Stimulated activated CD4-positive, alpha-beta T cell treated with anti-CD3 and anti-CD28 coated beads, Interleukin-2, amount 100 ng/mL, for 4 hours (primary cell): Measurements from ENCODE around the gene OSBPL1A.
A peak's percentile ranks its signal among the peaks of the same experiment; 100 is the strongest.
"Not testable (repeated sequence)": the region's sequence is repeated elsewhere in the genome, so short reads cannot be mapped to it uniquely, and the experiment has no call there.

Experiments used
- DNase-seq: peaks from one replicate; pipeline ENCODE4 v3.0.0-alpha.2; 2020; ENCODE audit warnings: low read depth

OSBPL1A gene

DNA sequence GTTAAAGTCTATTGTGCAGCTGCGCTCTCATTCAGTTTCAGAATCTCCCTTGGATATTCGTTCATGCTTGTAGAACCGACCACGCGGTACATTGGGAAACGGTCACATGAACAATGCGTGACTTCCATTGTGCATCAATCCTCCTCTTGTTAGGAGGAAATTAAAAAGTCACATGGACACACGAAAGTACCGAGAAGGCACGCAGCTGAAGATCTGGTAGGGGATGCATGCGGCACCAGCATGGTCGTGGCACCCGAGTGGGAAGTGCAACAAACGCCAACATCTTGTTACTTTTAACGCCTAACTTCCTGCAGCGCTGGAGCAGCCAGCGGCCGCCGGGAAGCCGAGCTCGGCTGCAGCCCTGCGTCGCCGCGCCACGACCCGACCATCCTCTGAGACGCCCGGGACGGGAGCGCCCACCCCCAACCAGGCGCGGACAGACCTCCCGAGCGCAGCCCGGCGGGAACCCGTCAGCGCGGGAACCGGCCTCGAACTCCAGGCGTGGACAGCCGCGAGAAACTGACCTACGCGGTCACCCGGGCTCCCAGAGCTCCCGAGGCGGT lies 412 bp downstream of the OSBPL1A start:
- peak; percentile 3 for DNase-seq

DNA sequence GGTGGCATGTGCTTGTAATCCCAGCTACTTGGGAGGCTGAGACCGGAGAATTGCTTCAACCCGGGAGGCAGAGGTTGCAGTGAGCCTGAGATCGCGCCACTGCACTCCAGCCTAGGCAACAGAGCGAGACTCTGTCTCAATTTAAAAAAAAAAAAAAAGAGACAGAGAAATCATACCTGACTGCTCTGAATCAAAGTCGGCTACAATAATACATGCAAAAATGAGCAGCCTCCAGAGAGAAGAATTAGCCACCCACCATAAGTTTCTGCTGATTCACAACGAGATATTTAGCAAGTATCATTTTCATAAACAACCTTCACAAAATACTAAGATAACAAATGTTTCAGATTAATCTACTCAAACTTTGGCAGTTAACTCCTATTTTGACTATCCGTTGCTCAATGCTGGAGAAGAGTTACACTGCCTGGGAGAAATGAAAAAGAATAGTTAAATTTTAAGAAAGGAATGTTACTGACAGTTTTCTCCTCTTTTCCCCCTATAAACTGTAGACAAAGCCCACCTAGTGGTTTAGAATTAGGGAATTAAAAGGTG lies 1.5 kb downstream of the OSBPL1A start:
- no peak for DNase-seq

DNA sequence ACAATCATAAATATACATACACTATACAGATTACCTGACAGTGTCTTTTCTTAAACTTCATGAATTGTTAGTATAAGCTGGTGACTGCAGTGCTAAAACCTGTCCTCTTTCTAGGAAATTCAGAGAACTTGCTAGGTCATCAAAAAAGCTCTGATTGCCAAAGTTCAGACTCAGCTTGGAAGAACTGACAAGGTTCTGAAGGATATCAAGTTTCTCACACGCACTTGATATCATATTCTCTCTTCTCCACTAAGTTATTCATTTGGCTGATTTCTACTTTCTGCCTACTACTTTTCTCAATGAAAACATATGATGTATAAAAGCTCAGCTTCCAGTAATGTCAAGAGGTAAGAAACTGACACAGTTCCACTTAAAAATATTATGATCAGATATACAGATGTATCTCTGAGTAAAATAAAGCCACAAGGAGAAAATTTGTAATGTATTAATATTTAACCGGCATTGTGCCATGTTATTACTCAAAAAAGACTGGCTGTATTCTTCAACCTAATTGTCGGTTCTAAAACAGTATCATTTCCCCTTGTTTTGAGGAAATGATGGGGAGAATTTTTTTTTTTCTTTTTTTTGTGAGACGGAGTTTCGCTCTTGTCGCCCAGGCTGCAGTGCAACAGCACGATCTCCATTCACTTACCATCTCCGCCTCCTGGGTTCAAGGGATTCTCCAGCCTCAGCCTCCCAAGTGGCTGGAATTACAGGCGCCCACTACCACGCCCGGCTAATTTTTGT lies 2.4 kb downstream of the OSBPL1A start:
- DNase-seq = no peak

DNA sequence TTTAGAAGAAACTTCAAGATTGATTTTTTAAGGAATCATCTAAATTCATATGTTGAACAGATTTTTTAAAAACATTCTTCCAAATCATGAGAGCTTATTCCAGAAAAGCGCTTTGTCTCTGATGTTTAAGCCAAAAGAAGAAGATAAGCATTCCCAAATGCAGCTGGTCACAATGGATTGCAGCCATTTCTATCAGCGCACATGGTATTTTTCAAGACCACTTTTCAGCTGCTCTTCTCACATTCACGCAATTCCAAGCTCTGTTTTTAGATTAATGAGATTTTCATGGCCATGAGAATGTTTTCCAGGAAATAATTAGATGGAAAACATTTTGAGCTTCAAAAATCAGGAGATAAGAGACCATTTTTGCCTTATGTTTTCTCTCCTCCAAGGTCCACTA lies 8.7 kb downstream of the OSBPL1A start:
- DNase-seq = no peak

DNA sequence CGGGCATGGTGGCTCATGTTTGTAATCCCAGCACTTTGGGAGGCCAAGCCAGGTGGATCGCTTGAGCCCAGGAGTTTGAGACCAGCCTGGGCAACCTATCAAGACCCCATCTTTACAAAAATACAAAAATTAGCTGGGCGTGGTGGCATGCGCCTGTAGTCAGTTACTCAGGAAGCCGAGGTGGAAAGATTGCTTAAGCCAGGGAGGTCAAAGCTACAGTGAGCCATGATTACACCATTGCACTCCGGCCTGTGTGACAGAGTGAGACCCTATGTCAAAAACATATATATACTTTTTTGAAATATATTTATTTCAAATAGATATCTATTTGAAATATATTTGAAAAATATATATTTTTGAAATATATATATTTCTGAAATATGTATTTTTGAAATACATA lies 10.9 kb downstream of the OSBPL1A start:
- DNase-seq = no peak

DNA sequence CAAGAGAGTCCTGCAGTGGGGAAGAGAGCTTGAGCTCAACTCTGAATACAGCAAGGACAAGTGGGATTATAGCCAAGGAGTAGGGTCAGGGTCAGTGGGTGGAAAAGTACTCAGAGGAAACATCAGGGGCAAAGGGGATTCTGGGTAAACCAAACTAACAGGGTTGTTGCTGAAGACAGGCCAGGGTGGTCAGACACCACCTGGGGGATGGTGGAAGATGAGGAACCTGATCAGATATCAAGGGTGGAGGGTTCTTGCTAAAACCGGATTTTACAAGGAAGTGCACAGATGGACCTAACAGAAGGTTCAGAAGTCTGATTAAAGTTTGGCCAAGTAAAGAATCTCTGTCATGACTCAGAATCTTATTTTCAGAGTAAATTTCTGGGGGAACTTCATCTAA lies 16.5 kb downstream of the OSBPL1A start:
- DNase-seq = no peak

DNA sequence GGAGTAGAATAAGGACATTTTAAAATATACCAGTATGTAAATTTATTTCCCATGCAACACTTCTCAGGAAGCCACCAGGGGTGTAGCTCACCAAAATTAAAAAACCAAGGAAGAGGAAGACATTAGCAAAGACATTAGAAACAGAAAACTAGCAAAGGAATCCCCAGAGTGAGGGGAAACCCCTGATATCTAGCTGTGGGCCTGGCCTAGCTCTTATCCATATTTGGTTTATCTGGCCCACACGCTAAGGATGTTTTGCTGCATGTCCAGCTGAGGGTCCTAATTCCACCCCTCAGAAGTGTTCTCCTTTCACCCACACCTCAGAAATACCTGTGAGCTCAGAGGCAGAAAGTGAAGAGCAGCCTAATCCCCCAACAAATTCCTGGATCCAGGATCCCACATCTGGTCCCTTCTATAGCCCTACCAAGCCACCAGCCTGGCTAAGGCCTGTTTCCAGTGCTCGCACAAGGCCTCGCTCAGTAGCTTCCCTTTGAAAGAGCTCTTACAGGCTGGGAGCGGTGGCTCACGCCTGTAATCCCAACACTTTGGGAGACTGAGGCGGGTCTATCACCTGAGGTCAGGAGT lies 17.4 kb downstream of the OSBPL1A start:
- DNase-seq = no peak

DNA sequence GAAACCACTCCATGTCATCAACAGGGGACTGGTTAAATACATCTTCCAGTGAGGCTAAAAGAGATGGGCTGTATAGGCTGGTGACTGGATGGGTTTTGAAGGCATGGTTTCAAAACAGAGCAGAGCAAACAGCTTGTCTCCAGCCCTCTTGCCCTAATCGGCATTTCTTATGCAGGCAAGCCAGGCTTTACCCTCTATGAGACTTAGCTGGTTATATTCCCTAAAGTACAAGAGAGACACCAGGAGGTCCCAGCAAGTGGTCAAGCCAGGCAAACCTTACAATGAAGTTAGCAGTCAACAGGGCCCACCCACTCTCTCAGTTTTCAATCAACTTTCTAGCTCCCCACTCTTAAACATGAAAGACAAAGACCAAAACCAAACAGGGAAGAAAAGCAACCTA lies 19.0 kb downstream of the OSBPL1A start:
- no peak for DNase-seq

DNA sequence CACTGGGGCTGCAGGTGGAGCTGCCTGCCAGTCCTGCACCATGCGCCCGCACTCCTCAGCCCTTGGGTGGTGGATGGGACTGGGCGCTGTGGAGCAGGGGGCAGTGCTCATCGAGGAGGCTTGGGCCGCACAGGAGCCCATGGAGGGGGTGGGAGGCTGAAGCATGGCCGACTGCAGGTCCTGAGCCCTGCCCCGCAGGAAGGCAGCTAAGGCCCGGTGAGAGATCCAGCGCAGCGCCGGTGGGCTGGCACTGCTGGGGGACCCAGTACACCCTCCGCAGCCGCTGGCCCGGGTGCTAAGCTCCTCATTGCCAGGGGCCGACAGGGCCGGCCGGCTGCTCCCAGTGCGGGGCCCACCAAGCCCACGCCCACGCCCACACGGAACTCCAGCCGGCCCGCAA lies 21.1 kb downstream of the OSBPL1A start:
- DNase-seq = not testable (repeated sequence)

DNA sequence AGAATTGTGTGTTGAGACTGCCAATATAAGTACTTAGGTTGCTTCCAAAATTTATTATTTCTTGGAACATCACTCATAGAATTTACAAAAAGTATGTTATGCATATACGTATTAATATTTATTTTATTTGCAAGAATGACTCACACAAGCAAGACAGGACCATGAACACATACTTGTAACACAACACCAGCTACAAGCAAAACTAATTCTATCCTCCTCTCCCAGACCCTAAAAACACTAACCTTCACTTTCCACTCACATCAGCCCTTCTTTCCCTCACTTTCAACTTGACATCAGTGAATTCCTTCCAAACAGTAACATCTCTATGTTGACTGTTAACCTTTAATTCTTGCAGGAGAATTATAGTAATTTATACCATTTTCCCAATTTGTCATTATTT lies 24.3 kb downstream of the OSBPL1A start:
- DNase-seq = no peak

DNA sequence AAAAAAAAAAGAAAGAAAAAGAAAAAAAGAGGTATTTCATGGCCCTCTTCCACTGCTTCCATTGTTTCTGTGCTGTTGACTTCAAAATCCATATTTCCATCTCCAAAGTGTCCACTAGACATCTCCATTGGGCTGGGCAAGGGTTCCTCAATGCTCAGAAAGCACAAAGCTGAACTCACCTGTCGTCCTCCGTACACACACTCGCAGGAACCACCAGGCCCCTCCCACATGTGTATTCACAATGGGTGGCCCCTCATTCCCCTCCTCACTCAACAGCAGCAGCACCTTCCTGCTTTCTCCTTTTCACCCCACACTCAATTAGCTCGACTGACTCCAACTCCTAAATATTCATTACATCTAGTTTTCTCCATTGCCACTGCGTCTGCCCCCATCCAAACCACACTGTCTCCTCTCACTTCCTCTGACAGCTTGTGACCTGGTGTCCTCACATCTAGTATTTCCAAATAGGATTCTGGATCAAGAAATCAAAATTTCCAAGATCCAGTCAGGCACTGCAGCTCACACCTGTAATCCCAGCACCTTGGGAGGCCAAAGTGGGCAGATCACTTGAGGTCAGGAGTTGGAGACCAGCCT lies 25.2 kb downstream of the OSBPL1A start:
- no peak for DNase-seq

DNA sequence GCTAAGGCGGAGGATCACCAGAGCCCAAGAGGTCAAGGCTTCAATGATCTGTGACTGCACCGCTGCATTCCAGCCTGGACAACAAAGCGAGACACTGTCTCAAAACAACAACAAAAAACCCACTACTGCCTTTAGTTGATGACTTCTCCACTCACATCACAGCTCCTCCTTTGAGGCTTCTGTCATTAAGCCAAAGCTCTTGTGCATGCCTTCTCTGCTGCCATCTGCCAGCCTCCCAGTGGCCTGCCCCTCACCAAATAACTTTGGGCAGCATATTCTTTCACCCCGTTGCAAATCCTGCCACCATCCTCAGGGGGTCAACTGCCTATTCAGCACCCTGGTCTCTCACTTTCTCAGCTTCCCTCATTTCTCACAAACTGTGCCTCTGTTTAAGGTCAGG lies 27.5 kb downstream of the OSBPL1A start:
- no peak for DNase-seq

DNA sequence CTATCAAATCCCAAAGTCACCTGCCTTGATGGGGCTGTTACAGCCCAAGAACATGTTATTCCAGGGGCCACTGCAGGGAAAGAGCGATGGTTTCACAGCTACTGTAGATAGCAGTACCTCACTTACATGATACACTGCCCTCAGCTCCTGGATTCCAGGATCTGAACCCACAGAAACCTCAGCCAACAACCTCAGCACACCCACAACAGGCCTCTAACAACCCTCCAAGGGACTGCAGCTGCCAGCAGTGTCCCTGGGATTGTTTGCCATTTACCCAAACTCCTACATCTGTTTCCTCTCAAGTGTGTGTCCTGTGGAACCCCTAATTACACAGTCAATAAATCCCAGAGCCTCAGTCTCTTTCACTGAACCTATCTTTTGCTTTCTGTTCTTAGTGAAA lies 28.2 kb downstream of the OSBPL1A start:
- no peak for DNase-seq

DNA sequence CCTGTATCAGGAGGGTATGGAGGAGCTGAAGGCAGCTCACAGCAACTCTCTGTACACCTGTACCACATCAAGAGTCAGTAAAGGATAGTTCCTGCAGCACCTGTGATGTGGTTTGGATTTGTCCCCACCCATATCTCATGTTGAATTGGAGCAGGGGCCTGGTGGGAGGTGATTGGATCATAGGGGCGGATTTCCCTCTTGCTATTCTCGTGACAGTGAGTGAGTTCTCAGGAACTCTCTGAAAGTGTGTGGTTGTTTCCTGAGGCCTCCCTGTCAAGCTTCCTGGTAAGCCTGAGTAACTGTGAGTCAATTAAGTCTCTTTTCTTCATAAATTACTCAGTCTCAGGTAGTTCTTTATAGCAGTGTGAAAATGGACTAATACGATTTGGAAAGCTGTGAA lies 28.9 kb downstream of the OSBPL1A start:
- peak; percentile 38 for DNase-seq

DNA sequence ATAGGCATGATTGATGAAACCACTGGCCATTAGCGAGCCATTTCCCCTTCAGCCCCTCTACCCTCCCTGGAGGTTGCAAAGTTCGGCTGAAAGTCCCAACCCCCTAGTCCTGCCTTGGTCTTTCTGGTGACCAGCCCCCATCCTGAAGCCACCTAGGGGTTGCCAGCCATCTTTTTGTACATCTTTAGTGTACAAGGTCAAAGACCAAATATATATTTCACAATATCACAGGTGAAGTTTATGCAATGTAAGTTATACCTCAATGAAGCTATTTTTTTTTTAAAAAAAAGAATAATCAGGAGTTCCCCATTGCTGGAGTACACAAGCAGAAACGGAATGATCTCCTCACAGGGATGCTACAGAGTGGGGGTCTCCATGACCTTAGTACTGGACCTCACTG lies 31.3 kb downstream of the OSBPL1A start:
- no peak for DNase-seq

DNA sequence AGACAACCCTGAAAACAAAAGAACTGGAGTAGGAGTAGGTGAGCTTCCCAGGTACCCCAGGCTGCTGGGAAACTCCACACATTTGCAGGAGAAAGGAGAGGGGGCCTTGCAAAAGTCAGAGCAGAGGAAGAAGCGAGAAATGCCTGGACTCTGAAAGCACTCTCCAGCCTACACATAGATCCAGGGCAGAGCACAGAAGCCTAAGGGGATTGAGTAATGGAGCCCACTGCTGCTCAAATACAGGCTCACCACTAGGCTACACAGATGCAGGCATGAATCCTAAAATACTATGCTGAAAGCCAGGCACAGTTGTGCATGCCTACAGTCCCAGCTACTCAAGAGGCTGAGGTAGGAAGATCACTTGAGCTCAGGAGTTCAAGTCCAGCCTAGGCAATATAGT lies 33.4 kb downstream of the OSBPL1A start:
- DNase-seq = no peak

DNA sequence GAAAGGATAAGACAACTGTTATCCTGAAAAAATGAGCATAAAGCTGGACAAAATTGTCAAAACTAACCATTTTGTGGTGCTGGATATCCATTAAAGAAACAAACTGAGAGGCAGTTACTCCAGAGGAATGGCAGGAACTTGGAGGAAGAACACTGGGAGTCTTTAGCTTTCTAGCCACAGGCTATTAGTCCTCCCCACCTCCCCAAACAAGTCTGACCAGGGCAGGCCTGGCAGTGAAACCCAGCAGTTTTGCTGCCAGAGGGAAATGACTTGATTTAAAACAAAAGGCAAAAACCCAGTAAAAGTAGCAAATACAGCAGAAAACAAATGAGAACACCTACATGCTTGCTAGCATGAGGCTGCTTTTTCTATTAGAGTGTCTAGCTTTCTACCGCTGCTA lies 34.9 kb downstream of the OSBPL1A start:
- no peak for DNase-seq

DNA sequence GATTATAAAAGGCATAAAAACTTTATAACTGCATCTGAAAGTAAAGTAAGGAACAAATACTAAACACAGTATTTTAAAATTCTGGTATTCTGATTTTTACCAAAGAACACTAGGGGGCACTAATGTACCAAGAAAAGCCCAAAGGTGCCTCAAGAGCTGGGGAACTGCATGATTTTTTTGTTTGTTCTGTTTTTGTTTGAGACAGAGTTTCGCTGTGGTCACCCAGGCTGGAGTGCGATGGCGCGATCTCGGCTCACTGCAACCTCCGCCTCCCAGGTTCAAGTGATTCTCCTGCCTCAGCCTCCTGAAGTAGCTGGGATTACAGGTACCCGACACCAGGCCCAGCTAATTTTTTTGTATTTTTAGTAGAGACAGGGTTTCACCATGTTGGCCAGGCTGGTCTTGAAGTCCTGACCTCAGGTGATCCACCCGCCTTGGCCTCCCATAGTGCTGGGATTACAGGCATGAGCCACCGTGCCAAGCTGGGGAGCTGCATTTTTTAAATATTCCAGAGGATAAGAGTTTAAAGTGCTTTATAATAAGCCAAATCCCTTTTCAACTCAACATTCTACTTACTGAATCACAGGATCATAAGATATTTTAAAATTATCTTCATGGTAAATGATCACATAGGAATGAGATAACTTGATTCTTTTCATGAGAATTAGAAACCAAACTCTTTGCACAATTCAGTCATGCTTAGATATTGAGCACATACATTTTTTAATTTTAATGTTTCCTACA lies 37.7 kb downstream of the OSBPL1A start:
- not testable (repeated sequence) for DNase-seq

DNA sequence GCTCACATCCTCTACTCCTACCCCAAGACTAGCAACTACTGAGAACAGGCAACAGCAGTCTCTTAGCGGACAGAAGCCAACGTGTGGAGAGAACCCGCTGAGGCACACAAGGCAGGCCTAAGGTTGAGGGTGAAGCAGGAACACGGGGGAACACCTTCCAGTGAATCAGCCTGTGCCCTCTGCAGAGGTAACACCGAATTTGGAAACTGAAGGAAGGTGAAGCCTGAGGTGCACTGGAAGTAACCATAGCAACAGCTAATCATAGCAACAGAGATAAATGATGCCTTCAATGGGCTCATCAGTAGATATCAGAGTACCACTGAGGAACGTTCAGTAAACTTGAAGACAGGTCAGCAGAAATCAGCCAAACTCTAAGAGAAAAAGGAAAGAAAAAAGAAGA lies 43.3 kb downstream of the OSBPL1A start:
- DNase-seq = no peak

DNA sequence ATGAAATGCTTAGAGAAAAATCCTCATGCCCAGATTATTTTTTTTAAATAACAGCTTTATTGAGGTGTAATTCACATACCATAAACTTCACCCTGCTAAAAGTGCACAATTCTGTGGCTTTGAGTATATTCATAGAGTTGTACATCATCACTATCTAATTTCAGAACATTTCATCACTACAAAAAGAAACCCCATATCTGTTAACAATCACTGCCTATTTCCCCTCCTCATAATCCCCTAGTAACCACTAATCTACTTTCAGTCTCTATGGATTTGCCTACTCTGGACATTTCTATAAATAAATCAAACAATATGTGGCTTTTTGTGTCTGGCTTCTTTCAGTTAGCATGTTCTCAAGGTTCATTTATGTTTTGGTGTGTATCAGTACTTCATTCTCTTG lies 51.4 kb downstream of the OSBPL1A start:
- DNase-seq = no peak

DNA sequence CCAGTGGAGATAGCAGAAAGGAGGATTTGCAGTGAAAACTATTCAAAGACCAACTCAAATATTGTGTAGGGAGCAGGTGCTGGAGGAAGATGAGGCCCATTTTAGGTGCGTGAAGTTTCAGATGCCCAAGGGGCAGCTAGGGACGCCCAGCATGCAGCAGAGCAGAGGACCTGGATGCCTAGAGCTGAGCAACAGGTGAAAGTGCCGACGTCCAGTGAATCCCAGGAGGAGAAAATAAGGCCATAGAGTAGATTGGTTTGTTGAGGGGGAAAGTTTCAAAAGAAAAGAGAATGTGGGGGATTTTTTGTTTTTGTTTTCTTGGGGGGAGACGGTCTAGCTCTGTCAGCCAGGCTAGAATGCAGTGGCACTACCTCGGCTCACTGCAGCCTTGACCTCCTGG lies 53.1 kb downstream of the OSBPL1A start:
- no peak for DNase-seq

DNA sequence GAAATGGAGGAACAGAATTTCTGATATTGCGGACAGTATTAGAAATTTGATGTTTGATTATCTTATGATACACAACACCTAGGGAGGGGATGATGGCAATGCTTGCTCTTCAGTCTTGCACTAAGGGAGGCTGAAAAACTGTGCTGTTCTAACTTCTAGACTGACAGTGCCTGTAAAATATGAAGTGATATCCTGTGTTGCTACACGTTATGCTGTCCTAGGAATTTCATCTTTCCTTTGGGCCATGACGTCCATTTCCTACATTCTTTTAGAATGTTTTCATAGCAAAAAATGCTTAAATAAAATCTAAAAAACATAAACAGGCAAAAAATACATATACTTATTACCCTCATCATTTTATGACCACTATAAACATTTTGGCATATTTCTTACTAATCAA lies 55.3 kb downstream of the OSBPL1A start:
- DNase-seq = no peak
